Measurements from ENCODE around the gene TTC7B. TPM values are rescaled to one million over a fixed set of nuclear protein-coding genes. Genes with fewer than 3 reads are reported as not detected.

Gene TTC7B
- total and polyA plus RNA-seq, 10 of the 15 experiments (the other 5 are each of a cell fraction or from before 2014, with no cell fraction given): under 0.01 to 1.1 (median 0.26) TPM; not detected in 2

DNA sequence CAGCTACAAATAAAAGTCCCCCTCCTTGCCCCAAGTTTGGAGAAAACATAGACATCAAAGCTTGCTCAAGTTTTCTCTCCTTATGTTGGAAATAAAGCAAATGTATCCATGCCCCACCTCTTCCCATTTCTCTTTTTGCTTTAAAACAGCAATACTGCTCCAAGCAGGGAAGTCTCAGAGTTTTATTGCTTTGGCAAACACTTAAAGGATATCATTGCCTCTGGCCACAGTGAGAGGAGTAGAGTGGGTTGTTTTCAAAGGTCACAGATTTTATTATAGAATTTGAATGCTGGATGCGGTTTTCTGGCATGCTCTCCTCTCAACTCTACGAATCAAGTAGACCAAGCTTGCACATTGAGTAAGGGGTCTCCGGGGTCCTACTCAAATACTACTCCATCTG, 149.7 kb downstream of the TTC7B start (continued):
- TF ChIP-seq NFYB (IDR thresholded peaks at IDR 0.05; ENCODE audit: insufficient read depth, low read depth, low read length): no peak

DNA sequence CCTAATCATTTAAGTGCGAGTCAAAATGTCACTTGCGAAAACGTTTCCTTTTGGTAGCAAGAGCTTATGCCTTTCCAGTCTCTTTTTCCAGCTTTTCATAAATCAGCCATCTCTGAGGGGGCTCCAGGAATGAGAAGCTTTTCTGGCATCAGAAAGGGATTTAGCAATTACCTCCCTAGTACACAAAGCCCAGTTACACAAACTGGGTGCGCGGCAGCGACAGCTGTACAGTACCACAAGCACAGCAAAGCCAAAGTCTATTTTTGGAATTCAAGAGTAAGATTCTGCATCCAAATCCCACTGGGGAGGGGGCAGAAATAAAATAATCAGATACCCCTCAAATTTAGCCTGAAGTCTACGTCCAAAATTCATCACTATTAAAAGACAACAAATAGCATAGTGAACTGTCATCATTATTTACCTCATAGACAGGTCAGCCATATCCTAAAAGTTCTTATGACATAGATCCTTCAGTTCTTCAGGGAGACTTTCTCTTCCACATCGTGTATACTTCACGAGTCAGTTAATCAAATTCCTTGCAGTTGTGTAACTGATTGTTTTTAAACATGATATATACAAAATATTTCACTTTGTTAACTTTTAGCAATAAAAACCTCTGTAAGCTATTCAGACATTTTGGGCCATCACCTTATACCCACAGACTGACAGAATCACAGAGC, 150.8 kb downstream of the TTC7B start:
- ChIA-PET SMC1A (ENCODE audit: uncharacterized antibody, unreplicated experiment) (interaction anchor here (1.2 kb wide), 1 partner anchor 15 kb away, joined by 4 read pairs; no protein-coding TSS in a partner anchor), POLR2A (no interaction called here), CTCF (no interaction called here), RAD21 (ENCODE audit: unreplicated experiment) (no interaction called here)
- no TSS peak for BruUV-seq (replicated peaks)
- Histone ChIP-seq H3K27me3 (replicated peaks in 1 of 2; ENCODE audit: control insufficient read depth in 2 of 2, insufficient read depth in 2 of 2, low read length in 1 of 2) (no peaks in the 10 kb centered on the region), H4K20me1 (ENCODE audit: control insufficient read depth, insufficient read depth) (no peaks in the 10 kb centered on the region), H3K27ac (ENCODE audit: control insufficient read depth, insufficient read depth) (no peak overlapping the region), H3K36me3 (ENCODE audit: control insufficient read depth in 2 of 2, insufficient read depth in 2 of 2, low read length in 1 of 2) (no peaks in the 10 kb centered on the region), H2AFZ (ENCODE audit: control insufficient read depth, low read depth, low read length) (no peak overlapping the region), H3K4me1 (ENCODE audit: control insufficient read depth, insufficient read depth, low read length) (no peaks in the 10 kb centered on the region), H3K9me3 (replicated peaks; ENCODE audit: control insufficient read depth, insufficient read depth, low read length) (no peaks in the 10 kb centered on the region), H3K9ac (ENCODE audit: control insufficient read depth, insufficient read depth, low read length) (no peak overlapping the region), H3K4me3 (no peak overlapping the region), H3K79me2 (ENCODE audit: control insufficient read depth, insufficient read depth, low read length) (no peaks in the 10 kb centered on the region), H3K4me2 (ENCODE audit: control insufficient read depth, insufficient read depth) (no peak overlapping the region)
- intact Hi-C loops (cut with micrococcal nuclease; ENCODE audit: unreplicated experiment): no loop called here
- DNase-seq (ENCODE audit: low read depth, low spot score): no peak
- in situ Hi-C loops (cut with MboI): no loop called here
- ATAC-seq: no peak
- 54% methylated on average over 9 of the region's 9 CpGs for WGBS (ENCODE audit: insufficient coverage, insufficient replicate concordance, low lambda C conversion rate, missing lambda C conversion rate)
- no peak for FAIRE-seq
- no peak for TF ChIP-seq IKZF1 (conservative IDR thresholded peaks at IDR 0.05)
- TF ChIP-seq NFYA (IDR thresholded peaks at IDR 0.05; ENCODE audit: borderline replicate concordance, low read depth, low read length): no peak
- no peak for TF ChIP-seq SIX5 (IDR thresholded peaks at IDR 0.05; ENCODE audit: low read depth, low read length, severe bottlenecking)
- TF ChIP-seq PAX8 (IDR thresholded peaks at IDR 0.05): no peak
- TF ChIP-seq NFIC (IDR thresholded peaks at IDR 0.05; ENCODE audit: low read depth, low read length): no peak
- no peak for TF ChIP-seq ASH2L (IDR thresholded peaks at IDR 0.05; ENCODE audit: borderline replicate concordance, low read depth)
- TF ChIP-seq EGR1 (IDR thresholded peaks at IDR 0.05; ENCODE audit: borderline replicate concordance in 1 of 2, low read depth in 2 of 2, low read length in 2 of 2): no peak
- TF ChIP-seq POLR2AphosphoS5 (IDR thresholded peaks at IDR 0.05; ENCODE audit: low read length): no peak
- no peak for TF ChIP-seq IRF4 (IDR thresholded peaks at IDR 0.05; ENCODE audit: low read depth, low read length)
- TF ChIP-seq, protein P1, sequence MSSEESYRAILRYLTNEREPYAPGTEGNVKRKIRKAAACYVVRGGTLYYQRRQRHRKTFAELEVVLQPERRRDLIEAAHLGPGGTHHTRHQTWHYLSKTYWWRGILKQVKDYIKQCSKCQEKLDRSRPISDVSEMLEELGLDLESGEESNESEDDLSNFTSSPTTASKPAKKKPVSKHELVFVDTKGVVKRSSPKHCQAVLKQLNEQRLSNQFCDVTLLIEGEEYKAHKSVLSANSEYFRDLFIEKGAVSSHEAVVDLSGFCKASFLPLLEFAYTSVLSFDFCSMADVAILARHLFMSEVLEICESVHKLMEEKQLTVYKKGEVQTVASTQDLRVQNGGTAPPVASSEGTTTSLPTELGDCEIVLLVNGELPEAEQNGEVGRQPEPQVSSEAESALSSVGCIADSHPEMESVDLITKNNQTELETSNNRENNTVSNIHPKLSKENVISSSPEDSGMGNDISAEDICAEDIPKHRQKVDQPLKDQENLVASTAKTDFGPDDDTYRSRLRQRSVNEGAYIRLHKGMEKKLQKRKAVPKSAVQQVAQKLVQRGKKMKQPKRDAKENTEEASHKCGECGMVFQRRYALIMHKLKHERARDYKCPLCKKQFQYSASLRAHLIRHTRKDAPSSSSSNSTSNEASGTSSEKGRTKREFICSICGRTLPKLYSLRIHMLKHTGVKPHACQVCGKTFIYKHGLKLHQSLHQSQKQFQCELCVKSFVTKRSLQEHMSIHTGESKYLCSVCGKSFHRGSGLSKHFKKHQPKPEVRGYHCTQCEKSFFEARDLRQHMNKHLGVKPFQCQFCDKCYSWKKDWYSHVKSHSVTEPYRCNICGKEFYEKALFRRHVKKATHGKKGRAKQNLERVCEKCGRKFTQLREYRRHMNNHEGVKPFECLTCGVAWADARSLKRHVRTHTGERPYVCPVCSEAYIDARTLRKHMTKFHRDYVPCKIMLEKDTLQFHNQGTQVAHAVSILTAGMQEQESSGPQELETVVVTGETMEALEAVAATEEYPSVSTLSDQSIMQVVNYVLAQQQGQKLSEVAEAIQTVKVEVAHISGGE (CRISPR knock-in tag; IDR thresholded peaks at IDR 0.05): no peak
- TF ChIP-seq, protein P2, sequence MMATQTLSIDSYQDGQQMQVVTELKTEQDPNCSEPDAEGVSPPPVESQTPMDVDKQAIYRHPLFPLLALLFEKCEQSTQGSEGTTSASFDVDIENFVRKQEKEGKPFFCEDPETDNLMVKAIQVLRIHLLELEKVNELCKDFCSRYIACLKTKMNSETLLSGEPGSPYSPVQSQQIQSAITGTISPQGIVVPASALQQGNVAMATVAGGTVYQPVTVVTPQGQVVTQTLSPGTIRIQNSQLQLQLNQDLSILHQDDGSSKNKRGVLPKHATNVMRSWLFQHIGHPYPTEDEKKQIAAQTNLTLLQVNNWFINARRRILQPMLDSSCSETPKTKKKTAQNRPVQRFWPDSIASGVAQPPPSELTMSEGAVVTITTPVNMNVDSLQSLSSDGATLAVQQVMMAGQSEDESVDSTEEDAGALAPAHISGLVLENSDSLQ (IDR thresholded peaks at IDR 0.05): no peak
